ENCODE measurements around the gene LIN37.

DNA sequence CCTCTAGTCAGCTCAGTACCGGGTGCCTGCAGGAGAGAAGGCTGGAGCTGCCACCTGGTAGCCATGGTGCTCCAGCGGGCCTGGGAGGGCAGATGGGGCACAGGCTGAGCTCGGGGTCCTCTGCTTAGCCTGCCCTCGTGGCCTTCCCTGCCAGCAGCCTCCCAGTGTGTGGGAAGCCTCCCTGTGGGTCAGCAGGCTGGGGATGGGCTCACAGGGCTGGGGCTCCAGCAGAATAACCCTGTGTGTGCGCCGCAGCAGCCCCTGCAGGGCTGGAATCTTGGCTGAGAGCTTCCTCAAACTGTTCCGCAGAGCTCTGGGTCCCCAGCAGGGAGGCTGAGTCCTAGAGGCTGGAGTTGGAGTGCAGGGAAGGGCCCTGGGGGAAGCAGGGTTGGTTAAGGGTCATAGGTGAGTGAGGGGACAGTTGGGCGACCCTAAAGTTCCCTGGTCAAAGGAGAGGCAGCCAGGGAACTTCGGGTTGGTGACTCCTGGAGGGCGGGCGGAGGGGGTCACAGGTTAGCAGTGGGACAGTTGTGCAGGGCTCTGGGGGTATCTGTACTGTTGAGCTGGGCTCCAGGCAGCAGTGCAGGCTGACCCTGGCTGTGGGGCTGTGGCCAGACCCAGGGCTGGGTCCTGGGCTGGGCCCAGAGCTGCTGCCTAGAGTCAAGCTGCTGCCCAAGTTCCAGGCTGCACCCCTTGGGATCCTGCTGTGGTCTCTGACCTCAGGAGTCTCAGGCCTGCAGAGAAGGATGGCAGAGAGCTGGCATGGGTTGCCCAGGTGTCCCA, 41.0 kb downstream of the LIN37 start:
- TF ChIP-seq SMAD1 (IDR thresholded peaks at IDR 0.05; ENCODE audit: low read depth, low read length, partially characterized antibody), result no peak
- no peak for TF ChIP-seq PTBP1 (IDR thresholded peaks at IDR 0.05; ENCODE audit: low read depth, low read length)
- TF ChIP-seq KLF1 (tag; IDR thresholded peaks at IDR 0.05), result no peak

Data from K562 (cell line).